T-helper 1 cell treated with Interleukin-12 subunit alpha and Interleukin-12 subunit beta and Interleukin-4 antibody, amounts not matched to agents 30 μg/mL and 1 μg/mL, for 36 hours (primary cell): Measurements from ENCODE around the gene SCML2.
"Not testable (repeated sequence)": the region's sequence is repeated elsewhere in the genome, so short reads cannot be mapped to it uniquely, and the experiment has no call there.

Experiments
- H3K27ac Mint-ChIP-seq: one replicate; pipeline ENCODE4 v1.8.0; 2021; ENCODE audit warnings: mild to moderate bottlenecking, mixed read lengths
- H3K27me3 Mint-ChIP-seq: one replicate; pipeline ENCODE4 v1.8.0; 2021; ENCODE audit warnings: low read depth, mixed read lengths
- H3K36me3 Mint-ChIP-seq: one replicate; pipeline ENCODE4 v1.8.0; 2021; ENCODE audit warnings: low read depth, mixed read lengths
- H3K4me1 Mint-ChIP-seq: one replicate; pipeline ENCODE4 v1.8.0; 2021; ENCODE audit warnings: low read depth, mixed read lengths
- H3K4me3 Mint-ChIP-seq: one replicate; pipeline ENCODE4 v1.8.0; 2021; ENCODE audit warnings: mild to moderate bottlenecking, moderate library complexity, mixed read lengths
- H3K9me3 Mint-ChIP-seq: one replicate; pipeline ENCODE4 v1.8.0; 2021; ENCODE audit warnings: mixed read lengths

SCML2 gene

DNA sequence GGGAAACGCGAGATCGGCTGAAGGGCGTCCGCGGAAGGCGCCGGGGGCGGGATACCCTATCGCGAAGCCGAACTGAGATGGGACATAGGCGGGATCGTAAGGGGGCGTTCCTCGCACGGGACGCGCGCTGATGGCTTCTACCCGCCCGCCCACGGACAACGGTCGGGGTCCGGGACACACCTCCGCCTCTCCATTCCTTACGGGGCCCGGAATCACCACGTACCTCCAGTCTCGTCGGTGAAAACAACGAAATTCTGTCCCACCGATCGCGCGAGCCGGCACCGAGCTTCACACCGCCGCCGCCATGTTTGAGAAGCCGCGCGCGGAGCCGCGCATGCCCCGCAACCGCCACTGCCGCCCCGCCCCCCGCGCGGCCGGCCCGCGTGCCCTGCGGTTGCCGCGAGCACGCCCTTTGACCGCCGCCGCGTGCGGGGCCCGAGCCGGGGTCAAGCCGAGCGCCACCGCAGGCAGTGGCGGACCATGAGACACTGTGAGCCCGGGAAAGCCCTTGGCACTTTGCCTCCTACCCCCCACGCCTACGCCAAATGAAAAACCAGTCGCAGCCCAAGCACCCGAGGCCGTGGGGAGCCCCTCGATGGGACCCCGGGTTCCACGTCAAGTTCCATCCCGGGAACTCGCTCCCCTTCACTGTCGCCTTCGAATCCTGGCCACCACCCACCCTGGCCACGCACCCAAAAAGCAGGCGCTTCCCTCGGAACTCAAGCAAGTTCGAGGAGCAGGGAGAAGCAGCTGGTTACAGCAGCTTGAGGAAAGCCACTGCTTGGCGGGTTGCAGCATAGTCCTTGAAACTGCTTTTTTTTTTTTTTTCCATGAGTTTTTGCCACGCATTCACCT lies at the start of gene SCML2:
Gene SCML2 (minus strand): TSS at position 320 of the 855 bp plus-strand sequence. CDS start 20,617 bp downstream, outside the sequence.
- peaks cover 33% of the 10 kb centered on the region for H3K27me3 Mint-ChIP-seq
- H3K27ac Mint-ChIP-seq = no peak within 1 kb of the TSS
- peak within 1 kb of the TSS; percentile 74 for H3K4me3 Mint-ChIP-seq
- peaks cover 4% of the 10 kb centered on the region for H3K4me1 Mint-ChIP-seq
- H3K36me3 Mint-ChIP-seq = no peaks in the 10 kb centered on the region
- H3K9me3 Mint-ChIP-seq = no peaks in the 10 kb centered on the region

DNA sequence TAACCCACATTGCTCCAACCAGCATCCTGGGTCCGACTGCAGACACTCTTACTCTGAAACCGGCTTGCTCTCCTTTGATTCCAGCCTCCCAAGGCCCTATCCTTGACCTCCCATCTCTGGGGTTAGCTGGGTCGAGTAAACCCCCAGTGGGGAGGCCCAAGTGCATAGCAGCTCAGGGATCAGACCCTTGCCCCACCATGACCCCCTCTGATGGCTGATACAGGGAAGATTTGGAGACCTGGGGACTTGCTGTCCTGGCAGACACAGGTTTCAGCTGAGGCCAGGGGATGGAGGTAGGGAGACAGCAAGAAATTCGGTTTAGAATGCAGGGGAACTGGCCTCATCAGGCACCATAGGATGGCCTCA lies 47.3 kb upstream of the SCML2 start:
- H3K4me1 Mint-ChIP-seq = no peaks in the 10 kb centered on the region
- no peak overlapping the region for H3K27ac Mint-ChIP-seq
- H3K4me3 Mint-ChIP-seq = no peak overlapping the region
- H3K9me3 Mint-ChIP-seq = no peaks in the 10 kb centered on the region
- H3K36me3 Mint-ChIP-seq = no peaks in the 10 kb centered on the region
- H3K27me3 Mint-ChIP-seq = no peaks in the 10 kb centered on the region

DNA sequence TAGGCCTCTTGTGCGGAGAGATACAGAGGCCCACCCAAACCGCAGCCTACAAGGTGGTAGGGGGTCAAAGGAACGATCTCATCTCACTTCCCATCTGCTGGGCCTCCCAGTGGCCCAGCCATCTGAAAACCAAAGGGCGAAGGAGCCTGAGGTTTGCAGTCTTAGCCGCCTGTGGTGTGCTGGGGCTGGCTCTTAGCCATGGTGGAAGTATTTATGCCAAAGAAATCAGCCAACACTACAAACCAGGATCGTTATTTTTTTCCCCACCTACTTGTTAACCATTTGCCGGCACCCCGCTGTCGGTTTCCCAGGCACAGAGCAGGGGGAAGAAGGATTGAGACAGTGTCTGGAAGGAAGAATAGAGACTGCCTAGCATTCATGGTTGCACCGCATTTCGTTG lies 40.0 kb upstream of the SCML2 start:
- H3K4me1 Mint-ChIP-seq = no peaks in the 10 kb centered on the region
- H3K4me3 Mint-ChIP-seq = no peak overlapping the region
- no peaks in the 10 kb centered on the region for H3K9me3 Mint-ChIP-seq
- H3K27me3 Mint-ChIP-seq = no peaks in the 10 kb centered on the region
- no peaks in the 10 kb centered on the region for H3K36me3 Mint-ChIP-seq
- no peak overlapping the region for H3K27ac Mint-ChIP-seq

- no peak overlapping the region for H3K4me3 Mint-ChIP-seq
- no peaks in the 10 kb centered on the region for H3K27me3 Mint-ChIP-seq
- no peaks in the 10 kb centered on the region for H3K9me3 Mint-ChIP-seq
- no peak overlapping the region for H3K27ac Mint-ChIP-seq
- H3K36me3 Mint-ChIP-seq = no peaks in the 10 kb centered on the region
- no peaks in the 10 kb centered on the region for H3K4me1 Mint-ChIP-seq
These were observed 36.6 kb upstream of the SCML2 start for GRCh38 chrX:18390941-18391538.

- Mint-ChIP-seq H3K4me3 (no peak overlapping the region), H3K9me3 (no peaks in the 10 kb centered on the region), H3K27ac (no peak overlapping the region), H3K27me3 (no peaks in the 10 kb centered on the region), H3K4me1 (no peaks in the 10 kb centered on the region), H3K36me3 (no peaks in the 10 kb centered on the region)
These were observed 35.5 kb upstream of the SCML2 start for GRCh38 chrX:18389966-18390365.

DNA sequence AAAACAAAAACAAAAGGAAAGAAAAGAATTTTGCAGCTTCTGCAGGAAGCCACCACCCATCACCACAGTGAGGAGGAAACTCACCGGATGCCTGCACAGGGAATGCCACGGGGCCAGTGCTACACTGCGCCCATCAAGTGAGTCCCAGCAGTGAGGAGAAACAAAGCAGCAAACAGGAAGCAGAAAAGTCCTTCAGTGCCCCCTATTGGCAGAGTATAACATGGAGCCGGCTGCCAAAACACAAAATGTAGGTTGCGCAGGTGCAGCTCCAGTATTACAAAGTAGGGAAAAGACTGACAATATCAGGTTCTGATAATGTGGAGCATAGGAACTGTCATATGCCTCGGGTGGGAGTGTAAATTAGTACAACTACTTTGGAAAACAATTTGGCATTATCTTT lies 23.3 kb upstream of the SCML2 start:
- Mint-ChIP-seq H3K9me3 (no peaks in the 10 kb centered on the region), H3K4me1 (no peaks in the 10 kb centered on the region), H3K36me3 (no peaks in the 10 kb centered on the region), H3K27me3 (no peaks in the 10 kb centered on the region), H3K27ac (no peak overlapping the region), H3K4me3 (no peak overlapping the region)

GRCh38 chrX:18375131-18375805 lies 20.8 kb upstream of the SCML2 start:
- H3K4me3 Mint-ChIP-seq, H3K4me1 Mint-ChIP-seq, H3K27ac Mint-ChIP-seq, H3K27me3 Mint-ChIP-seq, H3K36me3 Mint-ChIP-seq, H3K9me3 Mint-ChIP-seq: not testable (repeated sequence)

DNA sequence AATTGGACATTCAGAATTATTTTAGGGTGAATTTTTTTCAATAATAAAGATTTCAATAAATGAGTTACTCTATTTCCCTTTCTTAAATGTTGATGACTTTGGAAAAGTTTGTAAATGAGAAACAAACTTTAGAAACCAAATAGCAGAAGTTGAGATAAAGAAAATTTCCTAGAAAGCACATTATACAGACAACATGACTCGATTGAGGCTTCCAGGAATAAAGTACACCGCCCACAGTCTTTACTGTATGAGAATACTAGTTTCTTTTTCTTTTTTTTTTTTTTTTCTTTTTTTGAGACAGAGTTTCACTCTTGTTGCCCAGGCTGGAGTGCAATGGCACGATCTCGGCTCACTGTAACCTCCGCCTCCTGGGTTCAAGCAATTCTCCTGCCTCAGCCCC lies 14.6 kb upstream of the SCML2 start:
- H3K27ac Mint-ChIP-seq, H3K9me3 Mint-ChIP-seq, H3K36me3 Mint-ChIP-seq, H3K27me3 Mint-ChIP-seq, H3K4me1 Mint-ChIP-seq, H3K4me3 Mint-ChIP-seq: not testable (repeated sequence)

DNA sequence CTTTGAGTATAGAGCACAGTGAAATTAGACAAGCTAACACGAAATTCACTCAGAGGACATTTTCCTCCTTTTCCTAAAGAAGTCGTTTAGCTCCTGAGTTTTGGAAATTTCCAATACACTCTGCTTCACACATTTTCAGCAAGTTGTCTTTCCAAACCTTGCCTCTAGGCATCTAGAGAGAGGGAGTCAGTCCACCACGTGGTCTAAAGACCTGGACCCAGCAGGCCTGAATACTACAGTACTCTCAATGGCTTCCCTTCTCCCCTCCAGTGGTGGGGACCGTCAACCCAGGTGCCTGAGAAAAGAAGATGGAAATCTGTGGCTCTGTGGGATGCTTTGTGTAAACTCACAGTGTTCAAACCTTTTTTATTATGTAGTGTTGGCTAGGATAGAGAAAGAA lies 13.9 kb upstream of the SCML2 start:
- Mint-ChIP-seq H3K36me3 (no peaks in the 10 kb centered on the region), H3K27me3 (no peaks in the 10 kb centered on the region), H3K4me1 (no peaks in the 10 kb centered on the region), H3K9me3 (no peaks in the 10 kb centered on the region), H3K4me3 (no peak overlapping the region), H3K27ac (no peak overlapping the region)

GRCh38 chrX:18360867-18361266 lies 6.4 kb upstream of the SCML2 start:
- H3K9me3 Mint-ChIP-seq = no peaks in the 10 kb centered on the region
- no peak overlapping the region for H3K27ac Mint-ChIP-seq
- no peaks in the 10 kb centered on the region for H3K36me3 Mint-ChIP-seq
- no peak overlapping the region for H3K4me3 Mint-ChIP-seq
- H3K27me3 Mint-ChIP-seq = peaks cover 7% of the 10 kb centered on the region
- H3K4me1 Mint-ChIP-seq = no peaks in the 10 kb centered on the region

- Mint-ChIP-seq H3K4me3 (peak overlapping the region; percentile 60), H3K9me3 (no peaks in the 10 kb centered on the region), H3K27ac (no peak overlapping the region), H3K4me1 (peaks cover 4% of the 10 kb centered on the region), H3K27me3 (peaks cover 33% of the 10 kb centered on the region), H3K36me3 (no peaks in the 10 kb centered on the region)
These were observed 538 bp downstream of the SCML2 start for GRCh38 chrX:18353931-18354368.

DNA sequence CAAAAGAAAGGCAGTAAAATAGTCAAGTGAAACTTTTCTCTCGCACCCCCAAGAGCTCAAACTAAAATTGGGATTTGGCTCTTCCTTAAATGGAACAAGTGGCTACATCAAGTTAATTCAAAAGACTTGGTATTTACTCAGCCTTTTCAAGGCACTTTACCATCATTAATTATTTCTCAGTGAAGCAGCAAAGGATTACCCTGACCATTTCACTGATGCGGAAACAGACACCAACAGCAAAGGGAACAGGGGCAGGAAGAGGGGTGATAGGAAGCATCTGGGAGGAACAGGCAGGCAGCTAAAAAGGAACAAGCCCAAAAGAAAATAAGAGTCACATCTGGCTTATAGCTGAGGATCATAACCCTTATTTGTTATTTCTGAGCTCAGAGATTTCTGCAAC lies 2.7 kb downstream of the SCML2 start:
- H3K27ac Mint-ChIP-seq = no peak overlapping the region

GRCh38 chrX:18348047-18348446 lies 6.4 kb downstream of the SCML2 start:
- peaks cover 2% of the 10 kb centered on the region for H3K4me1 Mint-ChIP-seq
- H3K4me3 Mint-ChIP-seq = no peak overlapping the region
- H3K9me3 Mint-ChIP-seq = no peaks in the 10 kb centered on the region
- H3K36me3 Mint-ChIP-seq = no peaks in the 10 kb centered on the region
- H3K27me3 Mint-ChIP-seq = peaks cover 11% of the 10 kb centered on the region
- H3K27ac Mint-ChIP-seq = no peak overlapping the region

More for the DNA sequence above, 2.7 kb downstream of the SCML2 start:
- Mint-ChIP-seq H3K4me1 (peaks cover 4% of the 10 kb centered on the region), H3K9me3 (no peaks in the 10 kb centered on the region), H3K36me3 (no peaks in the 10 kb centered on the region), H3K27me3 (peaks cover 26% of the 10 kb centered on the region), H3K4me3 (no peak overlapping the region)

GRCh38 chrX:18309401-18309800 lies 45.1 kb downstream of the SCML2 start:
- H3K4me3 Mint-ChIP-seq = no peak overlapping the region
- H3K4me1 Mint-ChIP-seq = no peaks in the 10 kb centered on the region
- no peaks in the 10 kb centered on the region for H3K27me3 Mint-ChIP-seq
- no peak overlapping the region for H3K27ac Mint-ChIP-seq
- no peaks in the 10 kb centered on the region for H3K9me3 Mint-ChIP-seq
- H3K36me3 Mint-ChIP-seq = peaks cover 1% of the 10 kb centered on the region

DNA sequence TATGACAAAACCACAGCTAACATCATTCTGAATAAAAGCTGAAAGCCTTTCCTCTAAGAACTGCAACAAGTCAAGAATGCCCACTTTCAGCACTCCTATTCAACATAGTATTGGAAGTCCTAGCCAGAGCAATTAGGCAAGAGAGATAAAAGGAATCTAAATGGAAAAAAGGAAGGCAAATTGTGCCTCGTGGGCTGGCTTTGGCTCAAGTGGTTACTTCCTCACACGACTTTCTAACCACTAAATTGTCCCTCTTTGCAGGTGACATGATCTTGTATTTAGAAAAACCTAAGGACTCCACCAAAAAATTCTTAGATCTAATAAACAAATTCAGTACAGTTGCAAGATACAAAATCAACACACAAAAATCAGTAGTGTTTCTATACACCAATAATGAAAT lies 57.2 kb downstream of the SCML2 start:
- Mint-ChIP-seq H3K27me3 (no peaks in the 10 kb centered on the region), H3K27ac (no peak overlapping the region), H3K36me3 (no peaks in the 10 kb centered on the region), H3K9me3 (no peaks in the 10 kb centered on the region), H3K4me3 (no peak overlapping the region), H3K4me1 (no peaks in the 10 kb centered on the region)
